Suprapubic skin (tissue), 4 donors: ENCODE data around the gene ST6GAL2. TPM values are rescaled to one million over a fixed set of nuclear protein-coding genes. Genes with fewer than 3 reads are reported as not detected.

Source experiments
- DNase-seq, 2 donors: peaks; one replicate each; pipeline ENCODE4 v3.0.0-alpha.2; 2019; ENCODE audit warnings: low spot score in 2 of 2
- H3K27ac ChIP-seq: fragments of 200-600 bp; sonication (generic); one replicate; pipeline ENCODE4 v1.5.1; 2019
- H3K27me3 ChIP-seq: fragments of 200-600 bp; sonication (generic); one replicate; pipeline ENCODE4 v1.5.1; 2019
- H3K36me3 ChIP-seq: fragments of 200-600 bp; sonication (generic); one replicate; pipeline ENCODE4 v1.5.1; 2019
- H3K4me1 ChIP-seq: fragments of 200-600 bp; sonication (generic); one replicate; pipeline ENCODE4 v1.5.1; 2019
- H3K4me3 ChIP-seq: fragments of 200-600 bp; sonication (generic); one replicate; pipeline ENCODE4 v1.5.1; 2019; ENCODE audit warnings: mild to moderate bottlenecking
- H3K9me3 ChIP-seq: fragments of 200-600 bp; sonication (generic); one replicate; pipeline ENCODE4 v1.5.1; 2019
- CTCF ChIP-seq, 2 donors: fragments of 200-600 bp in 1 of 2; fragments of 450-650 bp in 1 of 2; sonication (generic) in 1 of 2; IDR thresholded peaks; one replicate each; pipeline ENCODE4 v1.5.1; 2016 to 2019; ENCODE audit warnings: antibody characterized with exemption in 2 of 2, mild to moderate bottlenecking in 1 of 2, moderate library complexity in 1 of 2
- EP300 ChIP-seq: sonication (generic); formaldehyde crosslinking; IDR thresholded peaks from one replicate; pipeline ENCODE4 v1.6.1; 2017; ENCODE audit warnings: antibody characterized with exemption
- POLR2A ChIP-seq, 2 donors: fragments of 450-650 bp; IDR thresholded peaks; one replicate each; pipeline ENCODE4 v1.6.1; 2017; ENCODE audit warnings: antibody characterized with exemption in 2 of 2, mild to moderate bottlenecking in 2 of 2, moderate library complexity in 2 of 2
- POLR2AphosphoS5 ChIP-seq, 3 donors: sonication (generic); formaldehyde crosslinking; IDR thresholded peaks; one replicate each; pipeline ENCODE4 v1.6.1; 2017; ENCODE audit warnings: antibody characterized with exemption in 3 of 3
- WGBS: methylation state at CpG from one replicate; pipeline ENCODE4 v1.1.5; 2018; 5-methylcytosine and 5-hydroxymethylcytosine counted together
- total RNA-seq, 4 donors: library from RNA; depleted of rRNA; stranded (reverse); fragments of >200 nt; gene quantifications; one replicate each; pipeline ENCODE4 v1.1.0, GENCODE V29; 2016

Gene ST6GAL2
- total RNA-seq, 4 donors from 2014 or later, result 0.79 to 5.3 (median 1.3) TPM

GRCh38 chr2:106904242-106904641, 18.3 kb upstream of the ST6GAL2 start:
- Histone ChIP-seq H3K9me3 (no peaks in the 10 kb centered on the region), H3K4me1 (no peaks in the 10 kb centered on the region), H3K27ac (no peak overlapping the region), H3K4me3 (no peak overlapping the region), H3K27me3 (peaks cover 2% of the 10 kb centered on the region), H3K36me3 (no peaks in the 10 kb centered on the region)
- TF ChIP-seq POLR2A (IDR thresholded peaks at IDR 0.05), result no peak
- TF ChIP-seq POLR2AphosphoS5 (IDR thresholded peaks at IDR 0.05), result no peak
- no peak for TF ChIP-seq EP300
- TF ChIP-seq CTCF (IDR thresholded peaks at IDR 0.05), result no peak
- DNase-seq, result no peak
- WGBS, result 92% methylated on average over 2 of the region's 2 CpGs

GRCh38 chr2:106899786-106900530, 14.0 kb upstream of the ST6GAL2 start:
- TF ChIP-seq POLR2AphosphoS5 (IDR thresholded peaks at IDR 0.05), result no peak
- TF ChIP-seq CTCF (IDR thresholded peaks at IDR 0.05), result no peak
- no peak for TF ChIP-seq EP300
- TF ChIP-seq POLR2A (IDR thresholded peaks at IDR 0.05), result no peak
- H3K36me3 ChIP-seq, result no peaks in the 10 kb centered on the region
- no peak for DNase-seq
- no peaks in the 10 kb centered on the region for H3K27me3 ChIP-seq
- WGBS, result 75% methylated on average over 7 of the region's 7 CpGs
- no peaks in the 10 kb centered on the region for H3K9me3 ChIP-seq
- no peak overlapping the region for H3K4me3 ChIP-seq
- no peaks in the 10 kb centered on the region for H3K4me1 ChIP-seq
- no peak overlapping the region for H3K27ac ChIP-seq

- Histone ChIP-seq H3K4me3 (no peak overlapping the region), H3K27ac (no peak overlapping the region), H3K27me3 (no peaks in the 10 kb centered on the region), H3K9me3 (no peaks in the 10 kb centered on the region), H3K36me3 (no peaks in the 10 kb centered on the region), H3K4me1 (no peaks in the 10 kb centered on the region)
- no peak for TF ChIP-seq CTCF (IDR thresholded peaks at IDR 0.05)
- TF ChIP-seq POLR2A (IDR thresholded peaks at IDR 0.05), result no peak
- no peak for TF ChIP-seq EP300
- TF ChIP-seq POLR2AphosphoS5 (IDR thresholded peaks at IDR 0.05), result no peak
- WGBS, result 88% methylated on average over 7 of the region's 7 CpGs
- no peak for DNase-seq
These were observed 8.6 kb upstream of the ST6GAL2 start for GRCh38 chr2:106894545-106894944.

GRCh38 chr2:106892048-106892447, 6.1 kb upstream of the ST6GAL2 start:
- peaks cover 10% of the 10 kb centered on the region for H3K27me3 ChIP-seq
- 76% methylated on average over 2 of the region's 2 CpGs for WGBS
- H3K4me1 ChIP-seq, result peaks cover 7% of the 10 kb centered on the region
- no peak for DNase-seq
- no peak overlapping the region for H3K4me3 ChIP-seq
- no peak for TF ChIP-seq POLR2AphosphoS5 (IDR thresholded peaks at IDR 0.05)
- no peak for TF ChIP-seq POLR2A (IDR thresholded peaks at IDR 0.05)
- TF ChIP-seq CTCF (IDR thresholded peaks at IDR 0.05), result no peak
- no peaks in the 10 kb centered on the region for H3K9me3 ChIP-seq
- no peaks in the 10 kb centered on the region for H3K36me3 ChIP-seq
- H3K27ac ChIP-seq, result no peak overlapping the region

GRCh38 chr2:106890606-106891005, 4.6 kb upstream of the ST6GAL2 start:
- H3K27me3 ChIP-seq, result peaks cover 25% of the 10 kb centered on the region
- no peak overlapping the region for H3K4me3 ChIP-seq
- no peak overlapping the region for H3K27ac ChIP-seq
- 10% methylated on average over 5 of the region's 5 CpGs for WGBS
- TF ChIP-seq POLR2A (IDR thresholded peaks at IDR 0.05), result no peak
- TF ChIP-seq CTCF (IDR thresholded peaks at IDR 0.05), result no peak
- TF ChIP-seq POLR2AphosphoS5 (IDR thresholded peaks at IDR 0.05), result no peak
- no peak for TF ChIP-seq EP300
- no peaks in the 10 kb centered on the region for H3K36me3 ChIP-seq
- DNase-seq, result no peak
- no peaks in the 10 kb centered on the region for H3K9me3 ChIP-seq
- peaks cover 20% of the 10 kb centered on the region for H3K4me1 ChIP-seq
